Measurements from ENCODE around the gene MORN1.

Gene MORN1

GRCh38 chr1:2399890-2400575 is 8.7 kb upstream of the MORN1 start:
- Histone ChIP-seq H3K23ac (ENCODE audit: low read depth, low read length, poor library complexity) (no peak overlapping the region), H2AK5ac (ENCODE audit: low read depth, low read length) (no peak overlapping the region), H2BK5ac (ENCODE audit: low read length) (no peak overlapping the region), H3K9ac (ENCODE audit: low read depth, low read length, poor library complexity) (no peak overlapping the region), H3K4me3 (ENCODE audit: low read length in 2 of 2) (no peak overlapping the region), H3K4me2 (ENCODE audit: insufficient read depth, low read length, poor library complexity, severe bottlenecking) (no peak overlapping the region), H3K4me1 (ENCODE audit: control insufficient read depth in 2 of 2, insufficient read depth in 1 of 2, low read depth in 1 of 2, low read length in 2 of 2) (no peaks in the 10 kb centered on the region), H2BK15ac (ENCODE audit: low read length) (no peak overlapping the region), H3K9me3 (replicated peaks in 1 of 2; ENCODE audit: control insufficient read depth in 2 of 2, insufficient read depth in 1 of 2, low read depth in 1 of 2, low read length in 2 of 2) (no peaks in the 10 kb centered on the region), H2BK120ac (ENCODE audit: low read depth, low read length) (no peak overlapping the region), H4K8ac (ENCODE audit: low read depth, low read length) (no peak overlapping the region), H2AFZ (ENCODE audit: low read length) (no peak overlapping the region), H3K27me3 (ENCODE audit: control insufficient read depth in 3 of 3, insufficient read depth in 3 of 3, low read depth in 1 of 3, low read length in 3 of 3) (no peaks in the 10 kb centered on the region), H3K27ac (replicated peaks; ENCODE audit: low read length) (no peak overlapping the region), H3K14ac (ENCODE audit: low read length) (no peak overlapping the region), H4K91ac (ENCODE audit: low read depth, low read length, poor library complexity) (no peak overlapping the region), H2BK12ac (ENCODE audit: low read length) (no peak overlapping the region), H3K36me3 (replicated peaks in 1 of 2; ENCODE audit: control insufficient read depth in 2 of 2, insufficient read depth in 2 of 2, low read length in 2 of 2) (peaks cover 58 to 96% of the 10 kb centered on the region in 2 donors), H3K79me1 (ENCODE audit: low read depth, low read length) (peaks cover 11% of the 10 kb centered on the region), H3K4ac (ENCODE audit: low read length) (no peak overlapping the region), H3K18ac (ENCODE audit: low read length) (no peak overlapping the region)
- no peak for DNase-seq (ENCODE audit: low spot score)
- no CpG with 5 or more reads among the region's 22 CpGs for WGBS, 2 donors (ENCODE audit: extremely low coverage in 2 of 2, insufficient read length in 2 of 2, insufficient replicate concordance in 1 of 2)

GRCh38 chr1:2398871-2399270 is 7.5 kb upstream of the MORN1 start:
- Histone ChIP-seq H3K9ac (ENCODE audit: low read depth, low read length, poor library complexity) (no peak overlapping the region), H2BK5ac (ENCODE audit: low read length) (no peak overlapping the region), H2AK5ac (ENCODE audit: low read depth, low read length) (no peak overlapping the region), H3K9me3 (replicated peaks in 1 of 2; ENCODE audit: control insufficient read depth in 2 of 2, insufficient read depth in 1 of 2, low read depth in 1 of 2, low read length in 2 of 2) (no peaks in the 10 kb centered on the region), H3K4me1 (ENCODE audit: control insufficient read depth in 2 of 2, insufficient read depth in 1 of 2, low read depth in 1 of 2, low read length in 2 of 2) (peaks cover 0 to 2% of the 10 kb centered on the region in 2 donors), H3K4me2 (ENCODE audit: insufficient read depth, low read length, poor library complexity, severe bottlenecking) (no peak overlapping the region), H3K18ac (ENCODE audit: low read length) (no peak overlapping the region), H3K79me1 (ENCODE audit: low read depth, low read length) (peaks cover 19% of the 10 kb centered on the region), H3K36me3 (replicated peaks in 1 of 2; ENCODE audit: control insufficient read depth in 2 of 2, insufficient read depth in 2 of 2, low read length in 2 of 2) (peaks cover 57 to 96% of the 10 kb centered on the region in 2 donors), H4K8ac (ENCODE audit: low read depth, low read length) (no peak overlapping the region), H2BK15ac (ENCODE audit: low read length) (no peak overlapping the region), H3K27me3 (ENCODE audit: control insufficient read depth in 3 of 3, insufficient read depth in 3 of 3, low read depth in 1 of 3, low read length in 3 of 3) (no peaks in the 10 kb centered on the region), H4K91ac (ENCODE audit: low read depth, low read length, poor library complexity) (no peak overlapping the region), H3K27ac (replicated peaks; ENCODE audit: low read length) (no peak overlapping the region), H3K14ac (ENCODE audit: low read length) (no peak overlapping the region), H3K4me3 (ENCODE audit: low read length in 2 of 2) (no peak overlapping the region), H2AFZ (ENCODE audit: low read length) (no peak overlapping the region), H3K23ac (ENCODE audit: low read depth, low read length, poor library complexity) (no peak overlapping the region), H2BK12ac (ENCODE audit: low read length) (no peak overlapping the region), H3K4ac (ENCODE audit: low read length) (no peak overlapping the region), H2BK120ac (ENCODE audit: low read depth, low read length) (no peak overlapping the region)
- no peak for DNase-seq (ENCODE audit: low spot score)
- no CpG with 5 or more reads among the region's 7 CpGs for WGBS, 2 donors (ENCODE audit: extremely low coverage in 2 of 2, insufficient read length in 2 of 2, insufficient replicate concordance in 1 of 2)

GRCh38 chr1:2397007-2397679 is 5.8 kb upstream of the MORN1 start:
- H2BK5ac ChIP-seq (ENCODE audit: low read length) = no peak overlapping the region
- H4K91ac ChIP-seq (ENCODE audit: low read depth, low read length, poor library complexity) = no peak overlapping the region
- DNase-seq (ENCODE audit: low spot score) = no peak
- H3K27me3 ChIP-seq (ENCODE audit: control insufficient read depth in 3 of 3, insufficient read depth in 3 of 3, low read depth in 1 of 3, low read length in 3 of 3) = no peaks in the 10 kb centered on the region
- no peak overlapping the region for H3K23ac ChIP-seq (ENCODE audit: low read depth, low read length, poor library complexity)
- H3K4me3 ChIP-seq (ENCODE audit: low read length in 2 of 2) = no peak overlapping the region
- no peak overlapping the region for H3K18ac ChIP-seq (ENCODE audit: low read length)
- peaks cover 30% of the 10 kb centered on the region for H3K79me1 ChIP-seq (ENCODE audit: low read depth, low read length)
- H2BK12ac ChIP-seq (ENCODE audit: low read length) = no peak overlapping the region
- H3K14ac ChIP-seq (ENCODE audit: low read length) = no peak overlapping the region
- H3K27ac ChIP-seq (replicated peaks; ENCODE audit: low read length) = no peak overlapping the region
- no peak overlapping the region for H2AK5ac ChIP-seq (ENCODE audit: low read depth, low read length)
- no peak overlapping the region for H3K9ac ChIP-seq (ENCODE audit: low read depth, low read length, poor library complexity)
- H3K4ac ChIP-seq (ENCODE audit: low read length) = no peak overlapping the region
- H4K8ac ChIP-seq (ENCODE audit: low read depth, low read length) = no peak overlapping the region
- peaks cover 0 to 2% of the 10 kb centered on the region in 2 donors for H3K9me3 ChIP-seq (replicated peaks in 1 of 2; ENCODE audit: control insufficient read depth in 2 of 2, insufficient read depth in 1 of 2, low read depth in 1 of 2, low read length in 2 of 2)
- H3K4me2 ChIP-seq (ENCODE audit: insufficient read depth, low read length, poor library complexity, severe bottlenecking) = no peak overlapping the region
- no peak overlapping the region for H2BK120ac ChIP-seq (ENCODE audit: low read depth, low read length)
- peaks cover 5 to 9% of the 10 kb centered on the region in 2 donors for H3K4me1 ChIP-seq (ENCODE audit: control insufficient read depth in 2 of 2, insufficient read depth in 1 of 2, low read depth in 1 of 2, low read length in 2 of 2)
- H2BK15ac ChIP-seq (ENCODE audit: low read length) = no peak overlapping the region
- peaks cover 56 to 91% of the 10 kb centered on the region in 2 donors for H3K36me3 ChIP-seq (replicated peaks in 1 of 2; ENCODE audit: control insufficient read depth in 2 of 2, insufficient read depth in 2 of 2, low read length in 2 of 2)
- no CpG with 5 or more reads among the region's 19 CpGs for WGBS, 2 donors (ENCODE audit: extremely low coverage in 2 of 2, insufficient read length in 2 of 2, insufficient replicate concordance in 1 of 2)
- H2AFZ ChIP-seq (ENCODE audit: low read length) = no peak overlapping the region

- H3K79me1 ChIP-seq (ENCODE audit: low read depth, low read length) = peaks cover 25% of the 10 kb centered on the region
- no peak overlapping the region for H3K18ac ChIP-seq (ENCODE audit: low read length)
- H2BK5ac ChIP-seq (ENCODE audit: low read length) = no peak overlapping the region
- H4K8ac ChIP-seq (ENCODE audit: low read depth, low read length) = no peak overlapping the region
- H3K9me3 ChIP-seq (replicated peaks in 1 of 2; ENCODE audit: control insufficient read depth in 2 of 2, insufficient read depth in 1 of 2, low read depth in 1 of 2, low read length in 2 of 2) = peaks cover 0 to 2% of the 10 kb centered on the region in 2 donors
- no peak overlapping the region for H3K4ac ChIP-seq (ENCODE audit: low read length)
- no peaks in the 10 kb centered on the region for H3K27me3 ChIP-seq (ENCODE audit: control insufficient read depth in 3 of 3, insufficient read depth in 3 of 3, low read depth in 1 of 3, low read length in 3 of 3)
- H2BK12ac ChIP-seq (ENCODE audit: low read length) = no peak overlapping the region
- no peak overlapping the region for H2AFZ ChIP-seq (ENCODE audit: low read length)
- H4K91ac ChIP-seq (ENCODE audit: low read depth, low read length, poor library complexity) = no peak overlapping the region
- no peak overlapping the region for H2BK15ac ChIP-seq (ENCODE audit: low read length)
- H2AK5ac ChIP-seq (ENCODE audit: low read depth, low read length) = no peak overlapping the region
- no peak overlapping the region for H2BK120ac ChIP-seq (ENCODE audit: low read depth, low read length)
- DNase-seq (ENCODE audit: low spot score) = no peak
- peaks cover 5 to 9% of the 10 kb centered on the region in 2 donors for H3K4me1 ChIP-seq (ENCODE audit: control insufficient read depth in 2 of 2, insufficient read depth in 1 of 2, low read depth in 1 of 2, low read length in 2 of 2)
- no peak overlapping the region for H3K27ac ChIP-seq (replicated peaks; ENCODE audit: low read length)
- no peak overlapping the region for H3K9ac ChIP-seq (ENCODE audit: low read depth, low read length, poor library complexity)
- WGBS, 2 donors (ENCODE audit: extremely low coverage in 2 of 2, insufficient read length in 2 of 2, insufficient replicate concordance in 1 of 2) = no CpG with 5 or more reads among the region's 5 CpGs
- peaks cover 55 to 84% of the 10 kb centered on the region in 2 donors for H3K36me3 ChIP-seq (replicated peaks in 1 of 2; ENCODE audit: control insufficient read depth in 2 of 2, insufficient read depth in 2 of 2, low read length in 2 of 2)
- H3K14ac ChIP-seq (ENCODE audit: low read length) = no peak overlapping the region
- no peak overlapping the region for H3K4me2 ChIP-seq (ENCODE audit: insufficient read depth, low read length, poor library complexity, severe bottlenecking)
- H3K4me3 ChIP-seq (ENCODE audit: low read length in 2 of 2) = no peak overlapping the region
- no peak overlapping the region for H3K23ac ChIP-seq (ENCODE audit: low read depth, low read length, poor library complexity)
These were observed 5.1 kb upstream of the MORN1 start for GRCh38 chr1:2396476-2396875.
